IMR-90 (cell line): ENCODE measurements around the gene CTXN3. TPM values are rescaled to one million over a fixed set of nuclear protein-coding genes. Genes with fewer than 3 reads are reported as not detected.

ENCODE experiments used
- ATAC-seq: fragments of 200-7000 bp; cut with Tn5 transposase; 2 replicates; pipeline ENCODE4 v1.9.1; 2020; ENCODE audit warnings: low read depth, mild to moderate bottlenecking, moderate library complexity
- BruUV-seq: library from RNA; stranded (reverse); fragments of 400-500 nt; replicated peaks from 2 replicates; lab custom pipeline; 2021; lab: Mats Ljungman, UMichigan
- CTCF ChIA-PET: fragments of 300-600 bp; formaldehyde crosslinking; extraction: SDS; loops from one replicate; lab custom pipeline; 2021; ENCODE audit warnings: antibody characterized with exemption; lab: Yijun Ruan, JAX
- POLR2A ChIA-PET: fragments of 300-600 bp; sonication (Branson Sonifier 250); formaldehyde crosslinking; loops from one replicate; lab custom pipeline; 2022; ENCODE audit warnings: antibody characterized with exemption; ENCODE audit not compliant: unreplicated experiment; lab: Charles Lee
- DNase-seq: peaks from one replicate; pipeline ENCODE4 v3.0.0; 2013
- H2AFZ ChIP-seq: replicated peaks from 2 replicates; pipeline ENCODE3; 2013; ENCODE audit warnings: low read length, mild to moderate bottlenecking; ENCODE audit not compliant: poor library complexity
- H2AK5ac ChIP-seq: 2 replicates; pipeline ENCODE4 v1.6.1; 2013; ENCODE audit warnings: low read depth, low read length, inconsistent platforms
- H2AK9ac ChIP-seq: replicated peaks from 2 replicates; pipeline ENCODE3; 2013; ENCODE audit warnings: mild to moderate bottlenecking, low read depth, low read length, moderate library complexity; ENCODE audit not compliant: poor library complexity
- H2BK120ac ChIP-seq: 2 replicates; pipeline ENCODE4 v1.6.1; 2013; ENCODE audit warnings: low read depth, low read length, inconsistent platforms
- H2BK15ac ChIP-seq: 3 replicates; pipeline ENCODE4 v1.6.1; 2013; ENCODE audit warnings: low read depth, low read length, inconsistent platforms
- H2BK20ac ChIP-seq: 2 replicates; pipeline ENCODE4 v1.6.1; 2013; ENCODE audit warnings: low read depth, mild to moderate bottlenecking, inconsistent platforms, low read length, moderate library complexity
- H2BK5ac ChIP-seq: 2 replicates; pipeline ENCODE4 v1.6.1; 2013; ENCODE audit warnings: mild to moderate bottlenecking, low read depth, low read length, inconsistent platforms; ENCODE audit not compliant: poor library complexity, severe bottlenecking
- H3K14ac ChIP-seq: replicated peaks from 2 replicates; pipeline ENCODE4 v1.6.1; 2013; ENCODE audit warnings: low read depth, low read length, inconsistent platforms
- H3K18ac ChIP-seq: 2 replicates; pipeline ENCODE4 v1.6.1; 2013; ENCODE audit warnings: low read depth, low read length, control low read depth
- H3K23ac ChIP-seq: 2 replicates; pipeline ENCODE4 v1.6.1; 2013; ENCODE audit warnings: low read depth, low read length, inconsistent platforms
- H3K27ac ChIP-seq: 2 replicates; pipeline ENCODE4 v1.5.1; 2013; ENCODE audit warnings: mild to moderate bottlenecking, control low read depth, low read length; ENCODE audit not compliant: insufficient read depth
- H3K27me3 ChIP-seq: 2 replicates; pipeline ENCODE4 v1.6.1; 2013; ENCODE audit warnings: low read length; ENCODE audit not compliant: control insufficient read depth, insufficient read depth
- H3K36me3 ChIP-seq: 2 replicates; pipeline ENCODE4 v1.6.1; 2013; ENCODE audit warnings: low read length, mixed read lengths; ENCODE audit not compliant: control insufficient read depth, insufficient read depth
- H3K4ac ChIP-seq: 2 replicates; pipeline ENCODE4 v1.6.1; 2013; ENCODE audit warnings: low read depth, low read length, inconsistent platforms
- H3K4me1 ChIP-seq: 2 replicates; pipeline ENCODE4 v1.6.1; 2013; ENCODE audit warnings: low read length, mixed read lengths; ENCODE audit not compliant: control insufficient read depth, insufficient read depth
- H3K4me2 ChIP-seq: 2 replicates; pipeline ENCODE4 v1.6.1; 2013; ENCODE audit warnings: low read depth, mild to moderate bottlenecking, control low read depth, low read length, moderate library complexity
- H3K4me3 ChIP-seq: 2 replicates; pipeline ENCODE4 v1.5.1; 2013; ENCODE audit warnings: low read depth, mild to moderate bottlenecking, control low read depth, low read length, moderate library complexity; ENCODE audit not compliant: insufficient read depth
- H3K56ac ChIP-seq: 2 replicates; pipeline ENCODE4 v1.6.1; 2013; ENCODE audit warnings: low read length, inconsistent platforms; ENCODE audit not compliant: insufficient read depth; ENCODE audit errors: extremely low read depth
- H3K79me1 ChIP-seq, 2 experiments: 2 replicates each; pipeline ENCODE4 v1.6.1; 2013; ENCODE audit warnings: low read length in 2 of 2, inconsistent platforms in 1 of 2, low read depth in 1 of 2
- H3K9ac ChIP-seq: 2 replicates; pipeline ENCODE4 v1.6.1; 2013; ENCODE audit warnings: low read depth, low read length, control low read depth
- H3K9me1 ChIP-seq: 2 replicates; pipeline ENCODE4 v1.6.1; 2013; ENCODE audit warnings: low read length, inconsistent platforms; ENCODE audit not compliant: insufficient read depth
- H3K9me3 ChIP-seq: 2 replicates; pipeline ENCODE4 v1.6.1; 2013; ENCODE audit warnings: low read length; ENCODE audit not compliant: control insufficient read depth, insufficient read depth
- H4K20me1 ChIP-seq: 2 replicates; pipeline ENCODE4 v1.6.1; 2013; ENCODE audit warnings: low read length, inconsistent platforms; ENCODE audit not compliant: insufficient read depth
- H4K5ac ChIP-seq: 2 replicates; pipeline ENCODE4 v1.6.1; 2013; ENCODE audit warnings: mild to moderate bottlenecking, low read depth, low read length, control low read depth
- H4K8ac ChIP-seq, 2 experiments: 2 replicates each; pipeline ENCODE4 v1.6.1; 2013; ENCODE audit warnings: low read depth in 2 of 2, low read length in 2 of 2, control low read depth in 1 of 2, inconsistent platforms in 1 of 2
- H4K91ac ChIP-seq: 2 replicates; pipeline ENCODE4 v1.6.1; 2013; ENCODE audit warnings: low read depth, low read length, inconsistent platforms; ENCODE audit not compliant: insufficient read depth
- CEBPB ChIP-seq: IDR thresholded peaks from 2 replicates; pipeline ENCODE4 v1.6.1; 2012; ENCODE audit warnings: low read depth, low read length, improper control_type of control experiment
- FOS ChIP-seq: fragments of 150-350 bp; IDR thresholded peaks from 2 replicates; pipeline ENCODE4 v1.6.1; 2016; ENCODE audit warnings: low read depth, low read length
- WGBS, 2 experiments: methylation state at CpG; one replicate each; pipeline versions ENCODE4 v1.1.5 to v1.1.7; 2013; ENCODE audit warnings: missing lambda C conversion rate in 2 of 2; ENCODE audit not compliant: insufficient read length in 1 of 2; ENCODE audit errors: extremely low coverage in 2 of 2; 5-methylcytosine and 5-hydroxymethylcytosine counted together
- dilution Hi-C: fragments of 300-500 bp; cut with HindIII; formaldehyde crosslinking; loops from one replicate; pipeline ENCODE4 v1.14.3; 2018; ENCODE audit warnings: low sequenced_read_pairs; ENCODE audit not compliant: unreplicated experiment
- in situ Hi-C: fragments of 300-500 bp; cut with MboI; formaldehyde crosslinking; loops from 3 replicates; pipeline ENCODE4 v1.14.3; 2019; ENCODE audit warnings: low sequenced_read_pairs, inconsistent platforms, mixed read lengths
- intact Hi-C: fragments of 100-400 bp; cut with micrococcal nuclease; formaldehyde crosslinking; loops from 2 replicates; pipeline ENCODE4 v1.10.0; 2022
- polyA plus RNA-seq, 3 experiments: library from polyadenylated mRNA; depleted of rRNA; stranded (reverse); fragments of >200 nt; gene quantifications; 2 replicates each; pipeline ENCODE4 v1.2.3, GENCODE V29; 2012; ENCODE audit warnings: low replicate concordance in 1 of 3
- total RNA-seq: library from RNA; depleted of rRNA; stranded (reverse); fragments of >200 nt; gene quantifications from 2 replicates; pipeline ENCODE4 v1.2.3, GENCODE V29; 2012

Gene CTXN3
- total and polyA plus RNA-seq, 2 of the 4 experiments (the other 2 are of a cell fraction), result not detected

GRCh38 chr5:127705120-127705892 is 56.4 kb downstream of the CTXN3 start:
- no peaks in the 10 kb centered on the region for H3K36me3 ChIP-seq
- no peaks in the 10 kb centered on the region for H3K79me1 ChIP-seq
- no CpG with 5 or more reads among the region's 4 CpGs for WGBS, 2 experiments
- no TSS peak for BruUV-seq
- H3K4me3 ChIP-seq, result no peak overlapping the region
- H3K9me3 ChIP-seq, result no peaks in the 10 kb centered on the region
- H3K56ac ChIP-seq, result no peak overlapping the region
- H3K9me1 ChIP-seq, result no peaks in the 10 kb centered on the region
- ChIA-PET CTCF (no interaction called here), POLR2A (no interaction called here)
- no peak overlapping the region for H3K18ac ChIP-seq
- H3K9ac ChIP-seq, result no peak overlapping the region
- H4K8ac ChIP-seq, result no peak overlapping the region
- dilution Hi-C loops, result no loop called here
- H2AK5ac ChIP-seq, result no peak overlapping the region
- no peak overlapping the region for H3K23ac ChIP-seq
- no peak overlapping the region for H2BK5ac ChIP-seq
- H3K27me3 ChIP-seq, result peaks cover 2% of the 10 kb centered on the region; the same call in 1 of the 2 replicates
- H3K4me2 ChIP-seq, result no peak overlapping the region
- DNase-seq (peak; percentile 86), ATAC-seq (peak; percentile 49)
- no peak overlapping the region for H4K5ac ChIP-seq
- 0 out of 2 replicates have a peak, but pooled peaks have one; percentile 19 for TF ChIP-seq FOS
- no peak; the same call in 1 of the 2 replicates for TF ChIP-seq CEBPB
- H3K4me1 ChIP-seq, result peaks cover 3% of the 10 kb centered on the region; the same call in 1 of the 2 replicates
- intact Hi-C loops, result no loop called here
- H4K20me1 ChIP-seq, result no peaks in the 10 kb centered on the region
- H2BK20ac ChIP-seq, result no peak overlapping the region
- in situ Hi-C loops, result no loop called here
- H3K27ac ChIP-seq, result no peak overlapping the region
- no peak overlapping the region for H3K4ac ChIP-seq
- peak overlapping the region; percentile 12; the same call in 1 of the 3 replicates for H2BK15ac ChIP-seq
- H3K14ac ChIP-seq, result peak overlapping the region; percentile 56; the same call in 1 of the 2 replicates
- no peak overlapping the region for H2BK120ac ChIP-seq
- no peak overlapping the region for H2AFZ ChIP-seq
- no peak overlapping the region for H2AK9ac ChIP-seq
- no peak overlapping the region for H4K91ac ChIP-seq
